Measurements from ENCODE around the gene SYTL1. TPM values are rescaled to one million over a fixed set of nuclear protein-coding genes. Genes with fewer than 3 reads are reported as not detected.

The SYTL1 gene
- polyA plus RNA-seq, 1 donor from 2014 or later, result not detected

DNA sequence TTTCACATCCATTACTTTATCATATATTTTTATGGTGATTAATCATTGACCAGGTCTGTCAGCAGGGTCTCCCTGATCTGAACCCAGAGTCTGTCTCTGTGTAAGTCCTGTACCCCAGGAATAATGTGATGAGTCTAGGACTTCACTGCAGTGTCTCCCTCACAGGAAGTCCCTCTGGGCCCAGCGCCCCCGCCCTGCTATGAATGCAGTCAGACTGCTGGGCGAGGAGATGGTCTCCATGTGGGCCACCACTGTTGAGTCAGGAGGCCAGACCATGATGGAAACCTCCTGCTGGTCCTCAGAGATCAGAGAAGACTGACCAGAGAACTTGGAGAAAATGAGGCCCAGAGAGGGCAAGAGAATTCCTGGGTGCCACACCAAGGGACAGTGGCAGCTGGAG is 10.4 kb upstream of the SYTL1 start:
- no peak overlapping the region for H3K4me3 ChIP-seq (ENCODE audit: low read length)
- no peak for TF ChIP-seq EZH2 (IDR thresholded peaks at IDR 0.05; ENCODE audit: borderline replicate concordance, insufficient read depth, low read length, poor library complexity, severe bottlenecking)
- no peak for TF ChIP-seq TAF1 (IDR thresholded peaks at IDR 0.05; ENCODE audit: low read depth)
- no peak for TF ChIP-seq EP300 (conservative IDR thresholded peaks at IDR 0.05; ENCODE audit: poor library complexity, severe bottlenecking)
- TF ChIP-seq MXI1 (conservative IDR thresholded peaks at IDR 0.05; ENCODE audit: poor library complexity, severe bottlenecking), result no peak
- TF ChIP-seq RAD21 (conservative IDR thresholded peaks at IDR 0.05), result no peak
- no peak for TF ChIP-seq POLR2AphosphoS5 (IDR thresholded peaks at IDR 0.05)
- TF ChIP-seq, protein P1, sequence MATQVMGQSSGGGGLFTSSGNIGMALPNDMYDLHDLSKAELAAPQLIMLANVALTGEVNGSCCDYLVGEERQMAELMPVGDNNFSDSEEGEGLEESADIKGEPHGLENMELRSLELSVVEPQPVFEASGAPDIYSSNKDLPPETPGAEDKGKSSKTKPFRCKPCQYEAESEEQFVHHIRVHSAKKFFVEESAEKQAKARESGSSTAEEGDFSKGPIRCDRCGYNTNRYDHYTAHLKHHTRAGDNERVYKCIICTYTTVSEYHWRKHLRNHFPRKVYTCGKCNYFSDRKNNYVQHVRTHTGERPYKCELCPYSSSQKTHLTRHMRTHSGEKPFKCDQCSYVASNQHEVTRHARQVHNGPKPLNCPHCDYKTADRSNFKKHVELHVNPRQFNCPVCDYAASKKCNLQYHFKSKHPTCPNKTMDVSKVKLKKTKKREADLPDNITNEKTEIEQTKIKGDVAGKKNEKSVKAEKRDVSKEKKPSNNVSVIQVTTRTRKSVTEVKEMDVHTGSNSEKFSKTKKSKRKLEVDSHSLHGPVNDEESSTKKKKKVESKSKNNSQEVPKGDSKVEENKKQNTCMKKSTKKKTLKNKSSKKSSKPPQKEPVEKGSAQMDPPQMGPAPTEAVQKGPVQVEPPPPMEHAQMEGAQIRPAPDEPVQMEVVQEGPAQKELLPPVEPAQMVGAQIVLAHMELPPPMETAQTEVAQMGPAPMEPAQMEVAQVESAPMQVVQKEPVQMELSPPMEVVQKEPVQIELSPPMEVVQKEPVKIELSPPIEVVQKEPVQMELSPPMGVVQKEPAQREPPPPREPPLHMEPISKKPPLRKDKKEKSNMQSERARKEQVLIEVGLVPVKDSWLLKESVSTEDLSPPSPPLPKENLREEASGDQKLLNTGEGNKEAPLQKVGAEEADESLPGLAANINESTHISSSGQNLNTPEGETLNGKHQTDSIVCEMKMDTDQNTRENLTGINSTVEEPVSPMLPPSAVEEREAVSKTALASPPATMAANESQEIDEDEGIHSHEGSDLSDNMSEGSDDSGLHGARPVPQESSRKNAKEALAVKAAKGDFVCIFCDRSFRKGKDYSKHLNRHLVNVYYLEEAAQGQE (IDR thresholded peaks at IDR 0.05; ENCODE audit: borderline replicate concordance), result no peak
- no peak overlapping the region for H3K4me2 ChIP-seq (ENCODE audit: low read length)
- H3K27ac ChIP-seq (ENCODE audit: low read length), result no peak overlapping the region
- H3K9ac ChIP-seq (ENCODE audit: low read length), result no peak overlapping the region
- H3K36me3 ChIP-seq (ENCODE audit: insufficient read depth, low read length), result no peaks in the 10 kb centered on the region
- H3K27me3 ChIP-seq (ENCODE audit: insufficient read depth, low read depth, low read length), result no peaks in the 10 kb centered on the region
- H3K79me2 ChIP-seq (replicated peaks; ENCODE audit: insufficient read depth, low read length), result peaks cover 15% of the 10 kb centered on the region
- H2AFZ ChIP-seq (ENCODE audit: low read depth, low read length), result no peak overlapping the region
- no peaks in the 10 kb centered on the region for H3K9me2 ChIP-seq (ENCODE audit: insufficient read depth, low read length)
- no peaks in the 10 kb centered on the region for H3F3A ChIP-seq (ENCODE audit: insufficient read depth, low read length, poor library complexity, severe bottlenecking)
- no peaks in the 10 kb centered on the region for H3K9me3 ChIP-seq (ENCODE audit: low read length)
- no peaks in the 10 kb centered on the region for H4K20me1 ChIP-seq (ENCODE audit: insufficient read depth)

DNA sequence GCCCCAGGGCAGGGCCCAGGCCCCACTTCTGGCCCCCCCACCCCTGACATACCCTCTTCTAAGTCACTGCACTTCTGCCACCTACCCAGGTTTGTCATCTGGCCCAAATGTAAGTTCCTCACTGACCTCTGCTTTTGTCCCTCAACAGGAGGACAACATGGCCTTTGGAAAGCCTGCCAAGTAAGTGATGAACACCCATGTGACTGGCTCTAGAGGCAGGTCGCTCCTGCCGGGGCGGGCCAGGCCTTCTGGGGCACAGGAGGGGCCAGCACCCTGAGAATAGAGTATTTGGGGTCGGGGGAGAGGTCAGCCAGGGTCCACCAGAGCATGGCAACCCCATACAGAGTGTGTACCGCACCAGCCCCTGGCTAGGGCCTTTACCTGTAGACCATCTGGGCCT is 9.9 kb upstream of the SYTL1 start:
- no peak overlapping the region for H3K4me3 ChIP-seq (ENCODE audit: low read length)
- H3K4me2 ChIP-seq (ENCODE audit: low read length), result no peak overlapping the region
- H3K79me2 ChIP-seq (replicated peaks; ENCODE audit: insufficient read depth, low read length), result peaks cover 11% of the 10 kb centered on the region
- TF ChIP-seq MXI1 (conservative IDR thresholded peaks at IDR 0.05; ENCODE audit: poor library complexity, severe bottlenecking), result no peak
- TF ChIP-seq TAF1 (IDR thresholded peaks at IDR 0.05; ENCODE audit: low read depth), result no peak
- TF ChIP-seq POLR2AphosphoS5 (IDR thresholded peaks at IDR 0.05), result no peak
- TF ChIP-seq, protein P2, sequence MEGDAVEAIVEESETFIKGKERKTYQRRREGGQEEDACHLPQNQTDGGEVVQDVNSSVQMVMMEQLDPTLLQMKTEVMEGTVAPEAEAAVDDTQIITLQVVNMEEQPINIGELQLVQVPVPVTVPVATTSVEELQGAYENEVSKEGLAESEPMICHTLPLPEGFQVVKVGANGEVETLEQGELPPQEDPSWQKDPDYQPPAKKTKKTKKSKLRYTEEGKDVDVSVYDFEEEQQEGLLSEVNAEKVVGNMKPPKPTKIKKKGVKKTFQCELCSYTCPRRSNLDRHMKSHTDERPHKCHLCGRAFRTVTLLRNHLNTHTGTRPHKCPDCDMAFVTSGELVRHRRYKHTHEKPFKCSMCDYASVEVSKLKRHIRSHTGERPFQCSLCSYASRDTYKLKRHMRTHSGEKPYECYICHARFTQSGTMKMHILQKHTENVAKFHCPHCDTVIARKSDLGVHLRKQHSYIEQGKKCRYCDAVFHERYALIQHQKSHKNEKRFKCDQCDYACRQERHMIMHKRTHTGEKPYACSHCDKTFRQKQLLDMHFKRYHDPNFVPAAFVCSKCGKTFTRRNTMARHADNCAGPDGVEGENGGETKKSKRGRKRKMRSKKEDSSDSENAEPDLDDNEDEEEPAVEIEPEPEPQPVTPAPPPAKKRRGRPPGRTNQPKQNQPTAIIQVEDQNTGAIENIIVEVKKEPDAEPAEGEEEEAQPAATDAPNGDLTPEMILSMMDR (IDR thresholded peaks at IDR 0.05; ENCODE audit: poor library complexity, severe bottlenecking), result no peak
- H3K36me3 ChIP-seq (ENCODE audit: insufficient read depth, low read length), result no peaks in the 10 kb centered on the region
- no peak overlapping the region for H3K9ac ChIP-seq (ENCODE audit: low read length)
- no peaks in the 10 kb centered on the region for H3K9me2 ChIP-seq (ENCODE audit: insufficient read depth, low read length)
- no peaks in the 10 kb centered on the region for H3K9me3 ChIP-seq (ENCODE audit: low read length)
- H2AFZ ChIP-seq (ENCODE audit: low read depth, low read length), result no peak overlapping the region
- no peaks in the 10 kb centered on the region for H3F3A ChIP-seq (ENCODE audit: insufficient read depth, low read length, poor library complexity, severe bottlenecking)
- H3K27ac ChIP-seq (ENCODE audit: low read length), result no peak overlapping the region
- H3K27me3 ChIP-seq (ENCODE audit: insufficient read depth, low read depth, low read length), result no peaks in the 10 kb centered on the region
- H4K20me1 ChIP-seq (ENCODE audit: insufficient read depth), result no peaks in the 10 kb centered on the region

Data from neural cell (in vitro differentiated cells).